Ishikawa (cell line): Measurements from ENCODE around the gene MAP7D1.

Experiments used
- CEBPB ChIP-seq: IDR thresholded peaks from 2 replicates; pipeline ENCODE4 v1.6.1; 2012
- CREB1 ChIP-seq: IDR thresholded peaks from 2 replicates; pipeline ENCODE4 v1.6.1; 2012; ENCODE audit warnings: low read depth
- EP300 ChIP-seq: IDR thresholded peaks from 2 replicates; pipeline ENCODE4 v1.6.1; 2012; ENCODE audit warnings: borderline replicate concordance
- MAX ChIP-seq: IDR thresholded peaks from 2 replicates; pipeline ENCODE4 v1.6.1; 2012
- NFIC ChIP-seq: IDR thresholded peaks from 2 replicates; pipeline ENCODE4 v1.6.1; 2012
- RAD21 ChIP-seq: IDR thresholded peaks from 2 replicates; pipeline ENCODE4 v1.6.1; 2012; ENCODE audit warnings: low read depth
- REST ChIP-seq: IDR thresholded peaks from 2 replicates; pipeline ENCODE4 v1.6.1; 2012; ENCODE audit warnings: low read depth, mild to moderate bottlenecking
- TEAD4 ChIP-seq: IDR thresholded peaks from 2 replicates; pipeline ENCODE4 v1.6.1; 2012
- YY1 ChIP-seq: IDR thresholded peaks from 2 replicates; pipeline ENCODE4 v1.6.1; 2012; ENCODE audit warnings: low read depth

GRCh38 chr1:36159614-36160387 is 3.8 kb downstream of the MAP7D1 start:
- TF ChIP-seq REST = no peak
- no peak for TF ChIP-seq CREB1
- no peak for TF ChIP-seq YY1
- no peak for TF ChIP-seq TEAD4
- TF ChIP-seq MAX = no peak
- TF ChIP-seq RAD21 = no peak
- no peak for TF ChIP-seq EP300
- no peak for TF ChIP-seq CEBPB
- TF ChIP-seq NFIC = no peak
